BLaER1 (cell line): Measurements from ENCODE around the gene SPATS2L.

Experiments used
- H3K27ac ChIP-seq: shearing (Covaris generic); formaldehyde crosslinking; 2 replicates; pipeline ENCODE4 v1.8.1; 2022
- H3K27me3 ChIP-seq: shearing (Covaris generic); formaldehyde crosslinking; 2 replicates; pipeline ENCODE4 v1.8.1; 2022
- H3K36me3 ChIP-seq: shearing (Covaris generic); formaldehyde crosslinking; 2 replicates; pipeline ENCODE4 v1.8.1; 2022
- H3K4me1 ChIP-seq: shearing (Covaris generic); formaldehyde crosslinking; 2 replicates; pipeline ENCODE4 v1.8.1; 2022
- H3K4me2 ChIP-seq: shearing (Covaris generic); formaldehyde crosslinking; 2 replicates; pipeline ENCODE4 v1.8.1; 2022
- H3K4me3 ChIP-seq: shearing (Covaris generic); formaldehyde crosslinking; 2 replicates; pipeline ENCODE4 v1.8.1; 2022
- H3K9ac ChIP-seq: shearing (Covaris generic); formaldehyde crosslinking; 2 replicates; pipeline ENCODE4 v1.8.1; 2022
- H3K9me3 ChIP-seq: shearing (Covaris generic); formaldehyde crosslinking; 2 replicates; pipeline ENCODE4 v1.8.1; 2022
- H4K20me1 ChIP-seq: shearing (Covaris generic); formaldehyde crosslinking; 2 replicates; pipeline ENCODE4 v1.8.1; 2022
- Cebpa-rat ChIP-seq: shearing (Covaris generic); IDR thresholded peaks from 2 replicates; pipeline ENCODE4 v1.8.1; 2022

The SPATS2L gene

DNA sequence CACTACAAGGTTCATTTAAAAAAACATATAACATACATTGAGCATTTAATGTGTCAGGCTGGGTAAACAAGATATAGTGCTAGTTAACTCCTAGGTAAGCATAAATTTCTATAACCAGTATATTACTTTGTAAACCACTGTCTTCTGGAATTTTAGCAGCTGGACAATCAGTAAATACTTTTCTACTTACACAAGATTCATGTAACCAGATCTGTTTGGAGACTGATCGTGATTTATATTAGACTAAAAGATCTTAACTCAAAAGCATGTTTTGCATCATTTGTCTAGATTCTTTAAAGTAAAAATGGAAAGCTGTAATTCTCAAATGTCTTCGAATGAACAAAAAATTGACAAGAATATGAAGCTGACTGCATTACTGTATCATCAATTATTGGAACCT lies 218.6 kb downstream of the SPATS2L start:
- no peak for TF ChIP-seq Cebpa-rat
- Histone ChIP-seq H3K4me2 (peak overlapping the region; percentile 96), H3K4me1 (peaks cover 24% of the 10 kb centered on the region), H3K27ac (no peak overlapping the region), H4K20me1 (peaks cover 7% of the 10 kb centered on the region; the same call in 1 of the 2 replicates), H3K9ac (no peak overlapping the region), H3K27me3 (no peaks in the 10 kb centered on the region), H3K9me3 (no peaks in the 10 kb centered on the region), H3K4me3 (no peak overlapping the region; the same call in 1 of the 2 replicates), H3K36me3 (peaks cover 8% of the 10 kb centered on the region)

DNA sequence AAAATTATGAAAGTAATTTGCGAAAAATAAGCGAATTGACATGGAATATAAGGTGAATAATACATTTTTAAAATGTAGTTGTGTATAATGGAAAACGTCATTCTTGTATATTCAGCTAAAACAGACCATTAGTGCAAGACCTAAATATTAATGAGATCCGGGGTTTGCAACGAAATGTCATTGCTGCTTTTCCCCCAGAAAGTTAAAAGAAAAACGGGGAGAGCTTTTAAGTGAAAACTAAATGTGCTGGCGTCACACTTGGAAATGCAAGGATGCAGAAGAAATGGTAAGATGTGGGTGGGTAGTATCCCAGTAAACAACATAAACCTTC lies 219.0 kb downstream of the SPATS2L start:
- peaks cover 10% of the 10 kb centered on the region; the same call in 1 of the 2 replicates for H4K20me1 ChIP-seq
- no peak overlapping the region for H3K27ac ChIP-seq
- peak overlapping the region; percentile 90; the same call in 1 of the 2 replicates for H3K9ac ChIP-seq
- H3K9me3 ChIP-seq: no peaks in the 10 kb centered on the region
- H3K4me3 ChIP-seq: peak overlapping the region; percentile 95
- peaks cover 24% of the 10 kb centered on the region for H3K4me1 ChIP-seq
- TF ChIP-seq Cebpa-rat: no peak
- H3K27me3 ChIP-seq: no peaks in the 10 kb centered on the region
- peak overlapping the region; percentile 96 for H3K4me2 ChIP-seq
- peaks cover 11% of the 10 kb centered on the region for H3K36me3 ChIP-seq

DNA sequence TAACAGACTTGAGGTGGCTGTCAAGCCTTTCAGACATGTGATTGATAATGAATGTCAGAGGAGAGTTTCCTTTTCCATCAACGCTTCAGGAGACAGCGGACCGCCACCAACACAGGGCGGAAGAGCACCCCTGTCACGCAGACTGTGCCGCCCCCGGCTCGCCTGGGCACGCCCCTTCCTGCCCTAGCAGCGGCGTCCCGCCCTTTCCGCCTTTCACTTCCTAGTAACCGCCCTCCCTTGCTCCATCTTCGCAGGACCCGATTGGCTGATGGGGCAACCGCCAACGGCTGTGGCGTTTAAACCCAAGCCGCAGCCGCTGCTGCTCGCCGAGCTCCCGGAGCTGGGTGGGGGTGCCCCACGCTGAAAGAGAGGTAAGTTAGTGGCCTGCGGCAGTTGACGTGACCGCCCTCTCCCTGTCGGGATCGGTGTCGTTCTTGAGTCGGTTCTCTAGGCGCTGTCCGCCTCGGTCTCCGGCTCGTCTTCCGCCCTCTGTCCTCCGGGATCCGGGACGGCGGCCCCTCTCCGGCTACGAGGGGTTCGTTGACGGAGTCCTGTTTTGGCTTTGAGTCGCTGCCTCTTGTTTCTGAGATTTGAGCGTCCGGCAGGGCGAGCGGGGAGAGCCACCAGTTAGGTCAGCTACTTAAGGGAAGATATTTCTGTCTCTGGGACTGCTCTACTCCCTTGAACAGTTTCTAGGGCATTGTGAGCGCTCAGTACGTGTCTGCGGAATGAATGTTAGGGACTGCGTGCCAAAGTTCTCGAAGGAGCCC lies 219.6 kb downstream of the SPATS2L start, which contains the start of gene SGO2:
SGO2 (plus strand) TSS at position 326 of the 770 bp plus-strand sequence. CDS start 6,769 bp downstream, outside the sequence.
- no peaks in the 10 kb centered on the region for H3K27me3 ChIP-seq
- H3K27ac ChIP-seq: peak within 1 kb of the TSS; percentile 88
- H3K9me3 ChIP-seq: no peaks in the 10 kb centered on the region
- H3K4me1 ChIP-seq: peaks cover 24% of the 10 kb centered on the region
- H3K4me3 ChIP-seq: peak within 1 kb of the TSS; percentile 95
- H3K4me2 ChIP-seq: peak within 1 kb of the TSS; percentile 96
- H3K36me3 ChIP-seq: peaks cover 11% of the 10 kb centered on the region
- peaks cover 10% of the 10 kb centered on the region; the same call in 1 of the 2 replicates for H4K20me1 ChIP-seq
- H3K9ac ChIP-seq: peak within 1 kb of the TSS; percentile 90
- TF ChIP-seq Cebpa-rat: peak; percentile 61; the same call in 1 of the 2 replicates

DNA sequence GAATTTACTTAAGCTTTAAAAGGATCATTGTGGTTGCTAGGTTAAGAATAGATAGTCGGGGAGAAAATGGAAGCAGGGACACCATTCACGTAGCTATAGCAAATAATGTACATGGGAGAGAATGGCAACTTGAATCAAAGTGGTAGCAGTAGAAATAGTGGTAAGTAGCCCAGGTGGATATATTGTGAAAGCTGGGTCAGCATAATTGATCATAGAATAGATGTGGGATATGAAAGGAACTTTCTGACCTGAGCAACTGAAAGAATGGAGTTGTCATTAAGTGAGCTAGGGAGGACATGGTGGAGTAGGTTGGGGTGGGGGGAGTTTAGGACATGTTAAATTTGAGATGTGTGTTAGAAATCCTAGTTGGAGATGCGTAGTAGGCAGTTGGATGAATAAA lies 221.7 kb downstream of the SPATS2L start:
- peak overlapping the region; percentile 1; the same call in 1 of the 2 replicates for H3K4me2 ChIP-seq
- H3K36me3 ChIP-seq: peaks cover 26% of the 10 kb centered on the region
- no peaks in the 10 kb centered on the region for H3K27me3 ChIP-seq
- H4K20me1 ChIP-seq: peaks cover 18% of the 10 kb centered on the region; the same call in 1 of the 2 replicates
- peaks cover 35% of the 10 kb centered on the region for H3K4me1 ChIP-seq
- H3K27ac ChIP-seq: no peak overlapping the region
- no peaks in the 10 kb centered on the region for H3K9me3 ChIP-seq
- no peak for TF ChIP-seq Cebpa-rat
- no peak overlapping the region for H3K9ac ChIP-seq
- no peak overlapping the region for H3K4me3 ChIP-seq
